Omental fat pad (tissue), 4 donors: ENCODE results near the gene GRIK1. TPM values are rescaled to one million over a fixed set of nuclear protein-coding genes. Genes with fewer than 3 reads are reported as not detected.

ENCODE experiments used
- ATAC-seq: fragments of 150-250 bp; one replicate; pipeline ENCODE4 v1.9.1; 2016; ENCODE audit warnings: mild to moderate bottlenecking, moderate library complexity; ENCODE audit not compliant: low FRiP score
- DNase-seq: peaks from one replicate; pipeline ENCODE4 v3.0.0-alpha.2; 2019; ENCODE audit warnings: low spot score
- total RNA-seq, 4 donors: library from RNA; depleted of rRNA; stranded (reverse); fragments of >200 nt; gene quantifications; one replicate each; pipeline ENCODE4 v1.1.0, GENCODE V29; 2016
- TF ChIP-seq, protein P1 (sequence below), 3 donors: fragments of 450-650 bp; IDR thresholded peaks; one replicate each; pipeline ENCODE4 v1.5.1; 2016 to 2017; ENCODE audit warnings: antibody characterized with exemption in 3 of 3, mild to moderate bottlenecking in 3 of 3, moderate library complexity in 2 of 3

The GRIK1 gene
- total RNA-seq, 4 donors from 2014 or later = 0.09 to 0.44 (median 0.32) TPM; not detected in 1

DNA sequence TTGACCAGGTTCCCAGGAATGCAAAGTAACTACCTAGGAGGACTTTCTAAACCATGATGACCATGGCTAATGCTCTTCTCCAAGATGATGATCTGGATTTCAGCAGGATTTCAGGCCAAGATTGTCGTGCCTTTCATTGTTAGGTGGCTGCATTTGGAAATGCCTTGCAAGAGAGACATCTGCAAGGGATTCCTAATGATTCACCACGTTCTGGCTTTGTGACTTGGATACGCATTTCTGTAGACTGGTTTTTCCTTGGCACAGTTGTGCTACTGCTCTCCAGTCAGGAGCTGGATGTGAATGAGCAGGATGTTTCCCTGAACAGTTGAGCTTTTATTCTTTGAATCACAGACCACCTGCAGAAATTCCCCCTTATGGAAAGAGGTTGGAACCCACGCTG, 428.7 kb downstream of the GRIK1 start:
- TF ChIP-seq, protein P1, sequence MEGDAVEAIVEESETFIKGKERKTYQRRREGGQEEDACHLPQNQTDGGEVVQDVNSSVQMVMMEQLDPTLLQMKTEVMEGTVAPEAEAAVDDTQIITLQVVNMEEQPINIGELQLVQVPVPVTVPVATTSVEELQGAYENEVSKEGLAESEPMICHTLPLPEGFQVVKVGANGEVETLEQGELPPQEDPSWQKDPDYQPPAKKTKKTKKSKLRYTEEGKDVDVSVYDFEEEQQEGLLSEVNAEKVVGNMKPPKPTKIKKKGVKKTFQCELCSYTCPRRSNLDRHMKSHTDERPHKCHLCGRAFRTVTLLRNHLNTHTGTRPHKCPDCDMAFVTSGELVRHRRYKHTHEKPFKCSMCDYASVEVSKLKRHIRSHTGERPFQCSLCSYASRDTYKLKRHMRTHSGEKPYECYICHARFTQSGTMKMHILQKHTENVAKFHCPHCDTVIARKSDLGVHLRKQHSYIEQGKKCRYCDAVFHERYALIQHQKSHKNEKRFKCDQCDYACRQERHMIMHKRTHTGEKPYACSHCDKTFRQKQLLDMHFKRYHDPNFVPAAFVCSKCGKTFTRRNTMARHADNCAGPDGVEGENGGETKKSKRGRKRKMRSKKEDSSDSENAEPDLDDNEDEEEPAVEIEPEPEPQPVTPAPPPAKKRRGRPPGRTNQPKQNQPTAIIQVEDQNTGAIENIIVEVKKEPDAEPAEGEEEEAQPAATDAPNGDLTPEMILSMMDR (IDR thresholded peaks at IDR 0.05) = no peak
- DNase-seq (no peak), ATAC-seq (no peak)

DNA sequence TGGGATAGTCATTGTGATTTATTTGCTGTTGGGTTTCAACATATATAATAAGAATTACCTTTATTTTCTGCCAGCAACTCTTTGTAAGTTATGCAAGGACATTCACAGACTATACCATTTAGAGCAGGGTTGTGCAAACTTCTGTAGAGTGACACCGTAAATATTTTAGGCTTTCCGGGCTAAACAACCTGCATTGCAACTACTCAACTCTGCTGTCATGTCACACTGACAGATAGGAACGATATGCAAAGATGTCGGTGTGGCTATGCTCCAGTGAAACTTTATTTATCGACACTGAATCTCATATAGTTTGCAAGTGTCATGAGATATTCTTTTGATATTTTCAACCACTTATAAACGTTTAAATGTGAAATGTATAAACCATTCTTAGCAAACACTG, 430.7 kb downstream of the GRIK1 start:
- TF ChIP-seq, protein P1 (IDR thresholded peaks at IDR 0.05) = no peak
- no peak for DNase-seq
- ATAC-seq = no peak

DNA sequence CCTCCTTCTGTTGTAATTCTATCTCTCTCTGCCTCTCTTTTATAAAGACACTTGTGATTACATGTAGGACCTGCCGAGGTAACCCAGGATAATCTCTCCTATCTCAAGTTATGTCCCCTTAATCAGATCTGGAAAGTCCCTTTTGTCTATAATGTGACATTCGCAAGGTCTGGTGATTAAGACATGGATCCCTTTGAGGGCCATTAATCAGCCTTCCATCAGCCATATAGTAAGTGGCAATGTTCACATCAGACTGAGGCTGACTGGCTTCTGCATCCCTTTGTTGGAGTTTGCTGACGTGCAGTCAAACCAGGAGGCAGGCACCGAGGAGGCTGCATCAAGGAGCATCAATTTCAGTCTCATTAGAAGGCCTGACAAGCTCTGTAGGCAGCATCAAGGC, 431.5 kb downstream of the GRIK1 start:
- DNase-seq = no peak
- TF ChIP-seq, protein P1 (IDR thresholded peaks at IDR 0.05) = no peak

DNA sequence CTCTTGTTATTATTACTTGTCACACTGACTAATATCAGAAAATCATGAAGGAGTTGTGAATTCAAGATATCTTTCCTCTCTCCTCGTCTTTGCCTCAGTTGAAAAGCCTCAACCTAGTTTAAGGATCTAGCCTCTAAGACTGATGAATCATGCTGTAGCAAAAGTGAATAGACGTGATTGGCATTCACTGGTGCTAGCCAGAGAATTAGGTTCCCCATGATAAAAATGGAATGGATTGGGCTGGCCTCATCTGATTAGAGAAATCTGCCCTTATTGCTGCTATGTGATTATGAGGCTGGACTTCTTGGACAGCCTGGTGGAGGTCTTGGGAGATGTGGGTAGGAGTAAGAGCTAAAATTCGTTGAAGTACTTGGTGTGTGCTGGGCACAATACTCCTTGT, 432.8 kb downstream of the GRIK1 start:
- TF ChIP-seq, protein P1 (IDR thresholded peaks at IDR 0.05) = no peak
- ATAC-seq (no peak), DNase-seq (no peak)

More for the DNA sequence above, 431.5 kb downstream of the GRIK1 start:
- no peak for ATAC-seq

DNA sequence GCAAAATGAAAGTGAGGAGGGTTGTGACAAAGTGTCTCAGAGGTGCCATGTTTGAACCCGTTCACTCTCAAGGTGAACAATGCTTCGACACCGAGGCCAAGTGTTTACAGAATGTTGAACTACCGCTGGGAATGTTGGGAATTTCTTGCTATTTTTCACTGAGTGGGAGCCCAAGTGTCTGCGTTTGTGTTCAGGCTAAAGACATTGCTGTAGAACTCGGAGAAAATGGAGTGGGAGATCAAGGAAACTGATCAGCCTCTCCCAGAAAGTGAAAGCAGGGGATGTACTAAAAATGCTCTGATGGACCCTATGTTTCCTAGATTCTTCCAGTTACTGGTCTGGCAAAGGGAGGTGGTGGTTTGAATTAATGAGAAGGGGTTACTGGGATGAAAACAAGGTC, 433.6 kb downstream of the GRIK1 start:
- DNase-seq = no peak
- TF ChIP-seq, protein P1 (IDR thresholded peaks at IDR 0.05) = no peak
- ATAC-seq = no peak

DNA sequence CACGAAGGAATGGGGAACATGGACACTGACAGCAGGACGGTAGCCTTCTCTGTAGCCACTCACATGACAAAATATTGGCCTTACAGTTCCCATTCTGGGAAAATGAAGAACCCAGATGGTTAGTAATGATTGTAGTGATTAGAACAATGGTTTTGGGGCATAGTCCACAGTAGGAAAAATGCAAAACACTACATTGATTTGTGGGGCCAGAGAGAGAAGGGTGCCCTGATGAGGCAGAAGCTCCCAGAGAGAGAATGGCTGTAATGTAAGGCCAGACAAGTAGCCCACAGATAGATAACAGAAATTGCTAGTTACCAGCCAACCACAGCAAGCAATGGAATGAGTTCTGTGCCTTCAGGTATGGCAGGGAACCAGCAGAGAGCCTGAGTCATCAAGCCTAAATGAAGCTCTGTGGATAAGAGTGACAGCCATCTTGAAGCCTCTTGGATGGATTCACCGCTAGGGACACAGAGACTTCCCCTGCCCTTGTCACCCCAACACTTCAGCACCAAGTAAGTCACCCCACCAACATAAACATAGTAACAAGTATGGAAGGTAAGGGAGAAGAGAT, 435.0 kb downstream of the GRIK1 start:
- ATAC-seq (no peak), DNase-seq (no peak)
- TF ChIP-seq, protein P1 (IDR thresholded peaks at IDR 0.05) = no peak

DNA sequence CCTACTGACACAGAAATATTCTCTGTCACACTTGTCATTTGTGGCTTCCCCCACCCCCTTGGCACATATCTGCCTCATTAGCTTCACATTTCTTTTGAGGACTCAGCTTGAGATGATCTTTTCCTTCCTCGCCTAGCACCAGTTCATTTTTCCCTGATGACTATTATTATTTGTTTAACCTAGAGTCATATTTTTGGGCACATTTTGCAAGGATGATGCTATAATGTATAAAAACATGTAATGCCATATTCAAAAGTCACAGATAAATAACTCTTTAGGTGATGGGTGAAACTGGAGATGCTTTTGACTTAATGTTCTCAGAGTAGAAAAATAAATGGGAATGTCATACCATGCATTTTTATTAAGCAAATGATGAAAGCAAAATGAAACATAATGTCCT, 438.3 kb downstream of the GRIK1 start:
- DNase-seq = no peak
- TF ChIP-seq, protein P1 (IDR thresholded peaks at IDR 0.05) = no peak
- no peak for ATAC-seq
